Peyer's patch (tissue), 4 donors: ENCODE measurements around the gene TUFM. TPM values are rescaled to one million over a fixed set of nuclear protein-coding genes. Genes with fewer than 3 reads are reported as not detected.
"Not testable (repeated sequence)": the region's sequence is repeated elsewhere in the genome, so short reads cannot be mapped to it uniquely, and the experiment has no call there.

Experiments used
- DNase-seq, 3 donors: peaks; one replicate each; pipeline ENCODE4 v3.0.0-alpha.2; 2017 to 2019
- H3K27ac ChIP-seq, 4 donors: fragments of 200-600 bp; sonication (generic); one replicate each; pipeline ENCODE4 v1.5.1; 2016 to 2019
- H3K27me3 ChIP-seq, 2 donors: fragments of 200-600 bp; sonication (generic); one replicate each; pipeline ENCODE4 v1.5.1; 2019
- H3K36me3 ChIP-seq, 3 donors: fragments of 200-600 bp; sonication (generic); one replicate each; pipeline ENCODE4 v1.5.1; 2016 to 2019
- H3K4me1 ChIP-seq, 4 donors: fragments of 200-600 bp; sonication (generic); one replicate each; pipeline ENCODE4 v1.5.1; 2016 to 2019
- H3K4me3 ChIP-seq, 4 donors: fragments of 200-600 bp; sonication (generic); 1 replicate in 3 of 4; 2 replicates in 1 of 4; pipeline ENCODE4 v1.5.1; 2016 to 2019; ENCODE audit warnings: mild to moderate bottlenecking in 1 of 4
- H3K9me3 ChIP-seq, 4 donors: fragments of 200-600 bp; sonication (generic); one replicate each; pipeline ENCODE4 v1.5.1; 2016 to 2019; ENCODE audit warnings: mild to moderate bottlenecking in 1 of 4
- POLR2A ChIP-seq, 2 donors: fragments of 450-650 bp; IDR thresholded peaks; one replicate each; pipeline ENCODE4 v1.5.1; 2017; ENCODE audit warnings: antibody characterized with exemption in 2 of 2, mild to moderate bottlenecking in 2 of 2, moderate library complexity in 2 of 2
- total RNA-seq, 4 donors: library from RNA; depleted of rRNA; stranded (reverse); fragments of >200 nt; gene quantifications; one replicate each; pipeline ENCODE4 v1.1.0, GENCODE V29; 2016
- TF ChIP-seq, protein P1 (sequence below), 6 experiments: fragments of 450-650 bp in 4 of 6; fragments of 200-600 bp in 2 of 6; sonication (generic) in 1 of 6; IDR thresholded peaks; one replicate each; pipeline ENCODE4 v1.5.1; 2017 to 2019; ENCODE audit warnings: antibody characterized with exemption in 6 of 6, mild to moderate bottlenecking in 3 of 6, moderate library complexity in 1 of 6

Gene TUFM
- total RNA-seq, result 100 to 1,000 TPM; 125 to 157 (median 131) TPM

DNA sequence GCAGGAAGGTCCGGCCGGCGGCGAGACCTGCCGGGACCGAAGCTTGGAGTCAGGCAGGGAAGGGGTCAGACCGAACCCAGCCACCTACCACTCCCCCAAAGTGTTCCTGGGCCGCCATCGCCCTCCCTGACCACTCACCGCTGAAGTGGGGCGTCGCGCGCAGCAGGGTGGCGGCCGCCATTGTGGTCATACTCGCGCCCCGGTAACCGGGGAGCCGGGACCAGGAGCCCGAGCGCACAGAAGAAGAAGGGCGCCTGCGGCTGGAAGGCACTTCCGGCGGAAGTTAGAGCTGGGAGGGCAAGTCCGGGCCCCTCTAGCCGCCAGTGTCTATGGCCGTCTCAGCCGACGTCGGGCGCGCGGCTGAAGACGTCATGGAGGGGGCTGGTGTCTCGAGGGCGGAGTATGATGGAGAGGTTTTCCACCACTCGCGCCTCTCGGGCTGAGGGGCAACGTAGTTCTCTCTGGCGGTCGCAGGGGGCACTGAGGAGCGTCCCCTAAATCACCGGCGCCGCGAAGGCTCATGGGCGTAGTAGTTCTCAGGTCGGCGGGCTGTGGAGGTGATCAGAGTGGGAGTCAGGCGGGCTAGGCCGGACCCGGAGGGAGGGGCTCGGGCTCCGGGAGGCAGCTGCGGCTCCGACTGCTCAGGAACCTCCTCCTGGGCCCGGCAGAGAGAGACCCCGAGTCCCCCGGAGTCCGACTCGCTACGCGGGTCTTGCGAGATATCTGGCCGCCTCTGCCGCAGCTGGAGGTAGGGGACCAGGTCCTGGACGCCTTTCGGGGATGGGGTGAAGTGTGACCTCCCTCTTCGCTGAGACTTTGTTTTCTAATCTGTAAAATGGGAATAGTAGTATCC lies at the start of gene TUFM:
TSS of gene TUFM (minus strand) at position 269 of the 853 bp plus-strand sequence. CDS start at position 190, 79 bp downstream.
- peaks cover 0 to 24% (median 16%) of the 10 kb centered on the region in 4 donors for H3K4me1 ChIP-seq
- H3K27ac ChIP-seq, result peak within 1 kb of the TSS; percentile 78 to 88 (median 85)
- H3K9me3 ChIP-seq, result no peaks in the 10 kb centered on the region
- peak; percentile 57 to 68 for TF ChIP-seq POLR2A (IDR thresholded peaks at IDR 0.05)
- TF ChIP-seq, protein P1, sequence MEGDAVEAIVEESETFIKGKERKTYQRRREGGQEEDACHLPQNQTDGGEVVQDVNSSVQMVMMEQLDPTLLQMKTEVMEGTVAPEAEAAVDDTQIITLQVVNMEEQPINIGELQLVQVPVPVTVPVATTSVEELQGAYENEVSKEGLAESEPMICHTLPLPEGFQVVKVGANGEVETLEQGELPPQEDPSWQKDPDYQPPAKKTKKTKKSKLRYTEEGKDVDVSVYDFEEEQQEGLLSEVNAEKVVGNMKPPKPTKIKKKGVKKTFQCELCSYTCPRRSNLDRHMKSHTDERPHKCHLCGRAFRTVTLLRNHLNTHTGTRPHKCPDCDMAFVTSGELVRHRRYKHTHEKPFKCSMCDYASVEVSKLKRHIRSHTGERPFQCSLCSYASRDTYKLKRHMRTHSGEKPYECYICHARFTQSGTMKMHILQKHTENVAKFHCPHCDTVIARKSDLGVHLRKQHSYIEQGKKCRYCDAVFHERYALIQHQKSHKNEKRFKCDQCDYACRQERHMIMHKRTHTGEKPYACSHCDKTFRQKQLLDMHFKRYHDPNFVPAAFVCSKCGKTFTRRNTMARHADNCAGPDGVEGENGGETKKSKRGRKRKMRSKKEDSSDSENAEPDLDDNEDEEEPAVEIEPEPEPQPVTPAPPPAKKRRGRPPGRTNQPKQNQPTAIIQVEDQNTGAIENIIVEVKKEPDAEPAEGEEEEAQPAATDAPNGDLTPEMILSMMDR (IDR thresholded peaks at IDR 0.05), result peak; percentile 54 to 85 (median 64)
- H3K36me3 ChIP-seq, result peaks cover 0 to 27% (median 0%) of the 10 kb centered on the region in 3 donors
- no peaks in the 10 kb centered on the region for H3K27me3 ChIP-seq
- DNase-seq, result peak; percentile 97 to 99 (median 97)
- H3K4me3 ChIP-seq, result peak within 1 kb of the TSS; percentile 79 to 96 (median 86)

DNA sequence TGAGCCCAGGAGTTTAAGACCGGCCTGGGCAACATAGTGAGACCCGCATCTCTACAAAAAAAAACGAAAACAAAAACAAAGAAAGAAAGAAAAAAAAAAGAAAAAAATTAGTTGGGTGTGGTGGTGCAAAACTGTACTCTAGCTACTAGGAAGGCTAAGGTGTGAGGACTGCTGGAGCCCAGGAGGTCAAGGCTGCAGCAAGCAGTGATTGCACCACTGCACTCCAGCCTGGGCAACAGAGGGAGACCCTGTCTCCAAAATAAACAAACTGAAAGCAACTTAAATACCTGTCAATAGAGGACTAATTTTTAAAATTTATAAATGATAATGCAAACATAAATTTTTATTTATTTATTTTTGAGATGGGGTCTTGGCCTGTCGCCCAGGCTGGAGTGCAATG lies 49.5 kb upstream of the TUFM start:
- Histone ChIP-seq H3K4me3 (no peak overlapping the region), H3K36me3 (no peaks in the 10 kb centered on the region), H3K9me3 (no peaks in the 10 kb centered on the region), H3K4me1 (no peaks in the 10 kb centered on the region), H3K27me3 (no peaks in the 10 kb centered on the region), H3K27ac (no peak overlapping the region)
- DNase-seq, result no peak
- TF ChIP-seq, protein P1 (IDR thresholded peaks at IDR 0.05), result no peak
- no peak for TF ChIP-seq POLR2A (IDR thresholded peaks at IDR 0.05)

DNA sequence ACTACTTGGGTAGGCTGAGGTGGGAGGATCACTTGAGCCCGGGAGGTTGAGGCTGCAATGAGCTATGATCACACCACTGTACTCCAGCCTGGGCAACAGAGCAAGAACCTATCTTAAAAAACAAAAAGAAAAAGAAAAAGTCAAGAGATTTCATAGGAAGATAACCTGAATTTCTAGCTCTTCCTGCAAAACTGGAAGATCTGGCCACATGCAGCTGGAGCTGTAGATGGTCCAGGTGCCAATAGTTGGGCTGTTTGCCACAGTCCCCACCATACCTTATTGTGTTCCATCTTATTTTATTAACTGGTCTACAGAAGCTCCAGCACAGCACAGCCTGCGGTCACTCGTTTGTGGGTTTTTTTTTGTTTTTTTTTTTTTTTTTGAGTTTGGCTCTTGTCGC lies 47.1 kb upstream of the TUFM start:
- Histone ChIP-seq H3K4me3 (no peak overlapping the region), H3K27ac (no peak overlapping the region), H3K4me1 (no peaks in the 10 kb centered on the region), H3K9me3 (no peaks in the 10 kb centered on the region), H3K36me3 (no peaks in the 10 kb centered on the region), H3K27me3 (no peaks in the 10 kb centered on the region)
- TF ChIP-seq POLR2A (IDR thresholded peaks at IDR 0.05), result no peak
- TF ChIP-seq, protein P1 (IDR thresholded peaks at IDR 0.05), result no peak
- DNase-seq, result no peak

DNA sequence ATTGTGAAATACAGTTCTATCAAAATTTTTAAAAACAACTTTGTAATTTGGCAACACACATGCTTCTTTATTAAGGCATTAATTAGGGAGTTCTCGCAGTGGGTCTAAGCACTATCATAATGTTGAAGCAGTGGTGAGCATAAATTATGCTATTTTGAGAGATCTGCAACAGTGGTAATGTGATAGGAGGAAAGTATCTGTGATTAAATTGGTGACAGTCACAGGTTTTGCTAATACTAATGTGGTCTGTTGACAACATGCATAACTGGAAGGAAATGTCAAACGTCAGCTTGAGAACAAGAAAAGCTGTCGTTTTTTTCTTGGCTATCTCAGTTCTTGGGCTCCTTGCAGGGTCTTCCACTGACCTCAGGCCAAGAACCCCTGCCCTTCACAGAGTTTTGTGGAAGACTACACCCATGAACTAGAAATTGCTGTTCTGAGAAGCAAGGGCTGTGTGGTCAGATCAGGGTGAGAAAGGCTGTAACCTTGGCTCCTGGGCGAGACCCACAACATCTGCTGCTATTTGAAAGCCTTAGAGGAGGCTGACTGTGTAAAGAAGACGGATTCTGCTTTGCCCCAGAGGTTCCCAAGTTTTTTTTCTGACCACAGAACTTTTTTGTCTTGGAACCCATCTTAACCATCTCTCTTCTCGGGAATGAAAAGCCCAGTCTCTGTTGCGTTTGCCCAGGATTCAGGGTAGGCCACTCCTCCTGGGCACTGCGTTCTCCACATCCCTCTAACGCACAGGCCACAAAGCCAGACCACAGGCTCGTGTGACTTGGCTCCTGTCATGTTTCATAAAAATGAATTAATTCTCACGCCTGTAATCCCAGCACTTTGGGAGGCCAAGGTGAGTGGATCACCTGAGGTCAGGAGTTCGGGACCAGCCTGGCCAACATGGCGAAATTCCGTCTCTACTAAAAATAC lies 46.1 kb upstream of the TUFM start:
- H3K4me3 ChIP-seq, result no peak overlapping the region
- no peak overlapping the region for H3K27ac ChIP-seq
- H3K9me3 ChIP-seq, result no peaks in the 10 kb centered on the region
- no peaks in the 10 kb centered on the region for H3K4me1 ChIP-seq
- H3K27me3 ChIP-seq, result no peaks in the 10 kb centered on the region
- DNase-seq, result no peak
- no peaks in the 10 kb centered on the region for H3K36me3 ChIP-seq
- TF ChIP-seq POLR2A (IDR thresholded peaks at IDR 0.05), result no peak
- TF ChIP-seq, protein P1 (IDR thresholded peaks at IDR 0.05), result no peak

DNA sequence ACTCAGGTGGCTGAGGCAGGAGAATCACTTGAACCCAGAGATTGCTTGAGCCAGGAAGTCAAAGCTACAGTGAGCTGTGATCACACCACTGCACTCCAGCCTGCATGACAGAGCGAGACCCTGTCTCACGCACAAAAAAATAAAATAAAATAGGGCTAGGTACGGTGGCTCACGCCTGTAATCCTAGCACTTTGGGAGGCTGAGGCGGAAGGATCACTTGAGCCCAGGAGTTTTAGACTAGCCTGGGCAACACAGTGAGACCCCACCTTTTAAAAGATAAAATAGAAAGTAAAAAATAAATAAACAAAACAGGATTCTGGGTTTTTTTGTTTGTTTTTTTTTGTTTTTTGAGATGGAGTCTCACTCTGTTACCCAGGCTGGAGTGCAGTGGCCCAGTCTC lies 44.2 kb upstream of the TUFM start:
- H3K27me3 ChIP-seq, DNase-seq, H3K4me1 ChIP-seq, H3K36me3 ChIP-seq, H3K27ac ChIP-seq, H3K9me3 ChIP-seq, H3K4me3 ChIP-seq: not testable (repeated sequence)
